Measurements from ENCODE around the gene C6orf132.

C6orf132 gene

GRCh38 chr6:42135161-42135560 lies 7.3 kb downstream of the C6orf132 start:
- no peak for DNase-seq (ENCODE audit: low spot score)

DNA sequence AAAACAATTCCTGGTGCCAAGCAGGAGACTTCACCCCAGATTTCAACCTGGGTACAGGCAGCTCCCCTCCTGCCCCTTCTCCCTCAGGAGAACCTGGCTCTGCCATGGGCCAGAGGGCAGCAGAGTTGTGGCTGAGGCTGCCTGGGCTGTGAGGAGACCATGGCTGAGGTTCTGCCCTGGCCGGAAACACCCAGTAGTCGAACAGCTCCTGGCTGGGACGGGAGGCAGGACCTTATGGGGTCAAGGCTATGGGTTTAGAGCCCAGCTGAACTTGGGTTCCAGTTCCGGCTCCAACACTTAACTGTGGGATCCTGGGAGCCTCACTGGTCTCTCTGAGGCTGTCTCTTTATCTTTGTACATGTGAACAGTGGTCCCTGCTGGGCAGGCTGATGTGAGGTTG lies 8.5 kb downstream of the C6orf132 start:
- no peak for DNase-seq (ENCODE audit: low spot score)

DNA sequence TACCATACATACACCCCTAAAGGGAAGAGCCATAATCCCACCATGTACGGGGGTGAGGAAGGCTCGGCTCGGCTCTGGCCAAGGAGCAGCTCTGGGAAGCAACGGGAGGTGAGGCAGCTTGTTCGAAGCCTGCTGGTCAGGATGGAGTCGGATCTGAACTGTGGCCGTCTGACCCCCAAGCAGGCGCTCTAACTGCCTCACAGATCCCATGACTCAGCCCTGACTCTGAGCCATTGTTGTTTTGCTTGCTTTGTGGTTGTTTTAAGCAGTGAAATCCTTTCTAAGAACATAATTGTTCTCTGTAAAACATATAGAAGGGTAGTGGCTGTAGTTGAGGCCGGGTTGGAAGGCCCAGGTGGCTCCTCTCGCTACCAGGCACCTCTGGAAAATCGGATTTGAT lies 10.9 kb downstream of the C6orf132 start:
- no peak for DNase-seq (ENCODE audit: low spot score)

- DNase-seq (ENCODE audit: low spot score): no peak
Measured at GRCh38 chr6:42129360-42129676, 13.1 kb downstream of the C6orf132 start.

GRCh38 chr6:42128460-42129359 lies 13.7 kb downstream of the C6orf132 start:
- no peak for DNase-seq (ENCODE audit: low spot score)

- DNase-seq (ENCODE audit: low spot score): no peak
Measured at GRCh38 chr6:42125663-42126062, 16.8 kb downstream of the C6orf132 start.

GRCh38 chr6:42125231-42125630 lies 17.2 kb downstream of the C6orf132 start:
- DNase-seq (ENCODE audit: low spot score): no peak

DNA sequence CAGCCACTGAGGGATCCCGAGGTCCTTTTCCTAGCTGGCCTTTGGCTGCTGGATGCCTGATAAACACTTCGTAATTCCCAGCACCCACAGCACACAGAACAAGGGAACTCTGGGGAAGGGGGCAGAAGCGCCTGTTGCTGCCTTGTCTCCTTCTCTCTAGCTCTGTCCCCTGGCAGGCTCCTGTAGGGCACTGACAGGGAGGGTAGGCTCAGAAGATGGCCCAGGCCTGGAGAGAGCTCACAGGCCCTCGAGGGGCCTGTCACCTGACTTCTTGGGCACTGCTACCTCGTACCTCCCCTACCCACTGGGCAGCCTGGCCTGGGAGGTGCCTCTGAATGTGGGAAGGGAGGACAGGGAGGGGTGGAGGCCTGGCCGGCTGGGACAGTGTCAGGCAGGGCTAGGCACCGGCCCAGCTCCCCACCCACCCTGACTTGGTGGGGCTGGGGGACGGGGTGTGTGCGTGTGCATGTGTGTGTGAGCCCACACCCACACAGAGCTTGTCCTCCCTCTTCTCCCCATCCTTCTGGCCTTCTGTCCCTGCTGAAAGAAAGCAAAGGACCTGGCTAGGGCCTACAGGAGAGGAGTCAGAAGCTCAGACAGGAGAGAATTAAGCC lies 18.1 kb downstream of the C6orf132 start:
- DNase-seq (ENCODE audit: low spot score): no peak

GRCh38 chr6:42123379-42124103 lies 18.9 kb downstream of the C6orf132 start:
- no peak for DNase-seq (ENCODE audit: low spot score)

GRCh38 chr6:42120895-42121865 lies 21.2 kb downstream of the C6orf132 start:
- DNase-seq (ENCODE audit: low spot score): no peak

- DNase-seq (ENCODE audit: low spot score): no peak
Measured at GRCh38 chr6:42118162-42119001, 24.0 kb downstream of the C6orf132 start.

- no peak for DNase-seq (ENCODE audit: low spot score)
Measured at GRCh38 chr6:42117843-42118161, 24.6 kb downstream of the C6orf132 start.

DNA sequence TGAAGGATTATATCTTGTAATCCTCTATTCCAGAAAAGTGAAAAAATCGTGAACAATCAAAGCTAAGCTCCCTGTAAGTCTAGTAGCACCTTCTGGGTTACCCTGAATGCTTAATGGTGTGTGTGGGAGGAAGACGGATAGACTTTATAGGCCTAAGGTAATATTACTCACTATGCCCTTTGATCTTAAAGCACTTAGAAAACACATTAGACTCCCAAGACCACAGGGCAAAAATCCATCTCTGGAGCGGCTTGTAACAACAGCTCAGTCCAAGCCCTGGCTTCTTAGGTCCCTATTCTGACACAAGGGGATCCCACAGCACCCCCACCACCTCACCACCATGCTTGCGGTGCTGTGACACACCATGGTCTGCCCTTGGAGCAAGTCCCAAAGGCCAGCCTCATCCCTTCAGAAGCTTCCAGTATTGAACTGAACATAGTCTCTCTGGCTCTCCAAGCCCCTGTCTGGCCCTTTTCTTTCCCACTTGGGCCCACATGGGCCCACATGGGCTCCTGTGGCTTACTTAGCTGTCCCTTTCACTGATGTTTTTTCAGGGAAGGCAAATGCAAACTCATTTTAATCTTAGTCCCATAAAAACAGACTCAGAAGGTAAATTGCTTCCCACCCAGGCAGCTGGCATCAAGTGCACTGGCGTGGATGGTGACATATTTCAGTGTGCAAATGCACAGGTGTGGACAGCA lies 28.3 kb downstream of the C6orf132 start:
- DNase-seq (ENCODE audit: low spot score): no peak

- no peak for DNase-seq (ENCODE audit: low spot score)
Measured at GRCh38 chr6:42112351-42112750, 30.1 kb downstream of the C6orf132 start.

- DNase-seq (ENCODE audit: low spot score): no peak
Measured at GRCh38 chr6:42110683-42111082, 31.7 kb downstream of the C6orf132 start.

GRCh38 chr6:42108071-42108470 lies 34.3 kb downstream of the C6orf132 start:
- DNase-seq (ENCODE audit: low spot score): no peak

DNA sequence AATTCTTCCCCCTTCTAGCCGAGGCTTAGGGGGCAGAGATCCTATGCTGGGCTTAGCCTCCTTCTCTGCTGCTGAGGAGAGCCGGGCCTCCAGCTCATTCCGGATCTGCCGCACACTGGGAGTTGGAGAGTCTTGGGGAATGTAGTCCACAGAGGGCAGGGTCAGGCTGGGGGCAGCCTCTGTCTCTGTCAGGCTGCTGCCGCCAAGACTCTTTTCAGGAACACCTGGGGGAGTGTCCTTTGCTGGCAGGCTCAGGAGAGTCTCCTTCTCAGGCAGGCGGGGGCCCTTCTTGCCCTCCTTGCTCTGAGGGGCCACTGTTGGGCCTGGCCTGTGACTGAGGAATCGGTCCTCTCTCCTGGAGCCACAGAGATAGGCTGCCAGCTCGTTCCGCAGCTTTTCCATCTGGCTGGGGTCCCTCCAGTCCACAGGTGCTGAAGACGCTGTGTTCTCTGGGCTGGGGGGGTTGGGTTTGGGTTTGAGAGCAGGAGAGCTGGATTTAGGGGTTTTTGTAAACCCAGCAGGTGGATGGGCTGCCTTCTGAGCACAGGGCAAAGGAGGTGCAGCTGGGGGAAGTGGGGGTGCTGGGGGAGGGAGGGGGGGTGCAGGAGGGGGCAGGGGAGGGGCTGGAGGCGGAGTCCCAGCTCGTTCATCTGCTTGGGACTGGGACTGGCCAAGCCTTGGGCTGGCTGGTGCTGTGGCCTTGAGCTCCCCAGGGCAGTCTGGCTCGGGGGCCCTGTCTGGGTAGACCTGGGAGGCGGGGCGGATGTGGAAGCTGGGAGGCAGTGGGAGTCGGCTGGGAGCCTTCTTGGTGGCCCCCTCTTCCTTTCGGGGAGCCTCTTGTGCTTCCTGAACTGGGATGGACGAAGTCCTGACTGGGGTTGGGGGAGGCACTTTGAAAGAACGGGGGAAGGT lies 36.1 kb downstream of the C6orf132 start:
- DNase-seq (ENCODE audit: low spot score): no peak

GRCh38 chr6:42105709-42106108 lies 36.7 kb downstream of the C6orf132 start:
- no peak for DNase-seq (ENCODE audit: low spot score)

DNA sequence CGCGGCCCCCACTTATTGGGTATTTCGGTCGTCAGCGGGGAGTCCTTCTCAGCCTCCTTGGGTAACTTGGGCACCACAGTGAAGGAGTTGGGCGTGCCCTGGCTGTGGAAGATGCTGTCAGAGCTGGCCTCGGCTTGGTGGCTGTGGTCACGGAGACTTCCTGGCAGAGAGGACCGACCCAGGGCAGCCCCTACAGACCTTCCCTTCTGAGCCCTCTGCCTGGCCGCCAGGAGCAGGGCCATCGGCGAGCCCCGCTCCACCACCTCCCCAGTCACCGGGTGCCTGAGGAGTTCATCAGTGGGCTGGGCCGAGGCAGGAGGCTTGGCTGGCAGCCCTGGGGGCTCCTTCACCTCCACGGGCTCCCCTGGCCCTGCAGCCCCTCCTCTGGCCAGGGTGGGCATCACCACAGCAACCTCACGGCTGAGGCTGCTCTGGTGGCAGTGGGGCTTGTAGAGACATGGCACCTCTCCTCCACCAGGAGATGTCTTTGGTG lies 37.2 kb downstream of the C6orf132 start:
- no peak for DNase-seq (ENCODE audit: low spot score)

All from pons (tissue), 1 donor.